Cardiac fibroblast (primary cell): ENCODE results near the gene RNU6-7.
A peak's percentile ranks its signal among the peaks of the same experiment; 100 is the strongest.

Source experiments
- DNase-seq, 2 donors: peaks; one replicate each; pipeline versions ENCODE4 v3.0.0 to v3.0.0-alpha.2; 2010; ENCODE audit warnings: low read depth in 2 of 2
- H3K4me3 ChIP-seq, 2 donors: replicated peaks in 1 of 2; 1 replicate in 1 of 2; 2 replicates in 1 of 2; pipeline ENCODE4 v1.5.1; 2011; ENCODE audit warnings: low read depth in 2 of 2, low read length in 2 of 2, mild to moderate bottlenecking in 2 of 2, moderate library complexity in 1 of 2
- TF ChIP-seq, protein P1 (sequence below): IDR thresholded peaks from one replicate; pipeline ENCODE4 v1.5.1; 2011; ENCODE audit warnings: low read depth, mild to moderate bottlenecking, low read length, inconsistent platforms

RNU6-7 gene

DNA sequence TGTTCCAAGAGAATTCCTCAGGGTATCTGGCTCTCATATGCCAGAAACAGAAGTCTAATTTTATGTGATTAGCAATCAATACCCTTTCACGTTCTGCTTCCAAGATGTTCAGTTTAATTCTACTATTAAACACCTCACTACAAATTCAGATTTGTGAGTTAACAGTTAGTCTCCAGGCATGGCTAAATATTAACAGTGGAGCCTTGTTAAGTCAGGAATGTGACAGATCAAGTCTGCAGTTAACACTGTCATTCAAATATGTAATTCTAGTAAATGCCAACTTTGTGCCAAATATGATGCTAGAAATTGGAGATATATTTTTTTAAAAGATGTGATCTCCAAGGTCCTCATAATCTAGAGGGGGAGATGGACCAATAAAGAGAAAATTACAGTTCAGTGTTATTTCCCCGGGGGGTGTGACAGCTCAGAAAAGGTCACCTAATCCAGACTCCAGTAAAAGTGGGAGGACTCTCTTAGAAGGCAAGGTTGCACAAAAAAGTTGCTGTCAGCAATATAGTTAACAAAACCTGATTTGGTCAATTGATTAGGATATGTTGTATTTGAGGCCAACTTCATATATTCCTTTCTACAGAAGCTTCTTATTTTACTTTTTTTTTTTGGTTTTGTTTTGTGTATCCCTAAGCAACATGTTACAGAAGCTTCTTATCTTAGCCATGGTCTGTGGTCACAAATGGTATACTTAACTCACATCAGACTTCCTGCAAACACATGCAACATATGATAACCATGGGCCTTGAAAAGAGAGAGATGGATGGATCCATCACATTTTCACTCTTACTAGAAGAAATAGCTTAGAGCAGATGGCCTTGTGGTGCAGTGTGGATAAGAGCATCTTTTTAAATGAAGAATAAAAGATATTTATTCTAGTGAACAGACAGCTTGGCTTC lies 18.4 kb upstream of the RNU6-7 start:
- TF ChIP-seq, protein P1, sequence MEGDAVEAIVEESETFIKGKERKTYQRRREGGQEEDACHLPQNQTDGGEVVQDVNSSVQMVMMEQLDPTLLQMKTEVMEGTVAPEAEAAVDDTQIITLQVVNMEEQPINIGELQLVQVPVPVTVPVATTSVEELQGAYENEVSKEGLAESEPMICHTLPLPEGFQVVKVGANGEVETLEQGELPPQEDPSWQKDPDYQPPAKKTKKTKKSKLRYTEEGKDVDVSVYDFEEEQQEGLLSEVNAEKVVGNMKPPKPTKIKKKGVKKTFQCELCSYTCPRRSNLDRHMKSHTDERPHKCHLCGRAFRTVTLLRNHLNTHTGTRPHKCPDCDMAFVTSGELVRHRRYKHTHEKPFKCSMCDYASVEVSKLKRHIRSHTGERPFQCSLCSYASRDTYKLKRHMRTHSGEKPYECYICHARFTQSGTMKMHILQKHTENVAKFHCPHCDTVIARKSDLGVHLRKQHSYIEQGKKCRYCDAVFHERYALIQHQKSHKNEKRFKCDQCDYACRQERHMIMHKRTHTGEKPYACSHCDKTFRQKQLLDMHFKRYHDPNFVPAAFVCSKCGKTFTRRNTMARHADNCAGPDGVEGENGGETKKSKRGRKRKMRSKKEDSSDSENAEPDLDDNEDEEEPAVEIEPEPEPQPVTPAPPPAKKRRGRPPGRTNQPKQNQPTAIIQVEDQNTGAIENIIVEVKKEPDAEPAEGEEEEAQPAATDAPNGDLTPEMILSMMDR, result no peak
- no peak for DNase-seq

DNA sequence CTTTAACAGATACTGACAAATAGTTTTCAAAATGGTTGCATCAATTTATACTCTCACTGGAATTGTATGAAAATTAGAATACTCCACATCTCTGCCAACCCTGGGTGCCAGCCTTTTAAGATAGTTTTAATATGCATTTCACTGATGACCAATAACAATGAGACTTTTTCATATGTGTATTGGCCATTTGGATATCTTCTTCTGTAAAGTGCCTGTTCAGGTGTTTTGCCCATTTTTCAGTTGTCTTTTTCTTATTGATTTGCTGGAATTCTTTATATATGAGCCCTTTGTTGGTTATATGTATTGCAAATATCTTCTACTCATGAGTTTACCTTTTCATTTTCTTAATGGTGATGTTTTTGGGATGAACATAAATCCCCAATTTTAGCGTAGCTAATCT lies 16.7 kb upstream of the RNU6-7 start:
- TF ChIP-seq, protein P1, result no peak
- H3K4me3 ChIP-seq, result no peak overlapping the region
- no peak for DNase-seq

More for the DNA sequence above, 18.4 kb upstream of the RNU6-7 start:
- no peak overlapping the region for H3K4me3 ChIP-seq

DNA sequence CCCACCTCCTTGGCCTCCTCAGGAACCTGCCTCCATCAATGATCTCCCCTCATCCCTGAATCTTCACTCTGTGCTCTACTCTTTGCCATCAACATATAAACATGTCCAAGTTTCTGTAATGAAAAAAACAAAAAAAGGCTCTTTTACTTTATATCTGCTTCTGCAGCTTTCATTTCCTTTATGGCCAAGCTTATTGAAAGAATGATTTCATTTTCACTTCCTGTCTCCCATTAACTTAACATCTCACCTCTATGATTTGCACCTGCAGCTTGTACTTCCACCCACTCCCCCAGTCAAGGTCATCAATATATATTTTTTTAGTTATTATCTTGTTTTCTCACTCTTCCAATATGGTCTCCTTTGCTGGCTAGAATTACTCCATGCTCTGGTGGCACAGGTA lies 15.6 kb upstream of the RNU6-7 start:
- H3K4me3 ChIP-seq, result no peak overlapping the region
- TF ChIP-seq, protein P1, result no peak
- no peak for DNase-seq

DNA sequence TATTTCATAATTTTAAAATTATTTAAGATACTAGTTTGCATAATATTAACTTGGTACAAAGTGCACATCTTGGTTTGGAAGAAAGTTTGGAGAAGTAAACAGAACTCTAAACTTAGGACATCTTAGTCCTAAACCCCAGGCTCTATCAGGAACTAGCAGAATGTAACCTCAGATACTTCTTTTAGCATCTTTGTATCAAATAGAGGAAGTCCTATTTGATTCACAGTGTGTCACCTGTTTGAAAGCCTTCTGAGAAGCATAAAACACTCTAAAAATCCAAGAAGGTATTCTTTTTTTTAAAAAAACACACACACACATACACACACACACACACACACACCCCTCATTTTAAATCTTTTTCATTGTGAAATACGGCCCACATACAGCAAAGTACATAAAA lies 12.0 kb upstream of the RNU6-7 start:
- TF ChIP-seq, protein P1, result no peak
- DNase-seq, result no peak
- no peak overlapping the region for H3K4me3 ChIP-seq

DNA sequence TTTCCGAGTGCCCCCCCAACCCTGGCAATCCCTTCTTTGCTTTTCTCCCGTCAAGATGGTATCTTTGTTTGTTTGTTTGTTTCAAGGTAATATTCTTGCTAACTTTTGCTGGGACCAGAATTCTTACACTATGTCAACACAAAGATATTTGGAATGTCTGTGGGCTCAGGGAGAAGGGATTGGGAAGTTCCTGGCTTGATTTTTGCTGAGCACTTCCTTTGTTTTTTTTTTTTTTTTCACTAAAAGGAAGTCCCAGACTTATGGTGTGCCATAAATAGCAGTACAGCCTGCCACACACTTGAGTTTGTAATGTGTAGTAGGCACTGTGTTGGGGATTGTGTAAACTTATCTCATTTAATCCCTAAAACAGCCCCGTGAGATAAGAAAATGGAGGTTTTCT lies 11.2 kb upstream of the RNU6-7 start:
- peak; percentile 5 to 7 for DNase-seq
- no peak overlapping the region for H3K4me3 ChIP-seq
- TF ChIP-seq, protein P1, result no peak

DNA sequence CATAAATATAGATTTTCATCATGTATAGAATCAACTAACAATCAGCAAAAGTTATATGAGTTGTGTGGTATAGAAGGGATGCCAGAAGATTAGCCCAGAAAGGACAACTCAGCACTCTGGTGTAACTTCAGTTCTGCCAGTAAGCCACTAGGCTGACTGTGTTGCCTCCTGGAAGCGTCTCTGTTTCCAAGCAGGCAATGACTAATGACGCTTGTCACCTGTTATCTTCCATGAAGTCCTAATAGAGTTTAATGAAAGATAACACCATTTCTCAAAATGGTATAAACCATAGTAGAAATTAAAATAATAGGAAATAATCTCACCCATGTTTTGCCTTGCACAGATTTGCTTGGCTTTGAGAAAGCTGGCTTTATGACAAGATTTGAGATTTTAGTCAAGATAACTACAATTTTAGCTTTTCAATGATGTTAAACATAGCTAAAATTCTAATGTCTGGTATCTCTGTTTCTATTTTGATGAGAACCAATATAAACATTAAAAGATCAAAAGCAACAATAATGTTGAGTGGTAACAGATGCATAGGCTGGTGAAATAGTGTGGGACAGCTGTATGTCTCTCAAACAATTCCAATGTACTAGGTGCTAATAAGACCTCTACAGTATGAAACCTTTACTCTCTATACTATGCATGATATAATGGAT lies 9.0 kb upstream of the RNU6-7 start:
- no peak overlapping the region for H3K4me3 ChIP-seq
- TF ChIP-seq, protein P1, result peak; percentile 1
- DNase-seq, result no peak
